Activated gamma-delta T cell treated with Interleukin-2 at 50 U/mL for 16 hours (primary cell): Measurements from ENCODE around the gene SPATA20.

Experiments used
- DNase-seq: peaks from one replicate; pipeline ENCODE4 v3.0.0-alpha.2; 2020

SPATA20 gene

DNA sequence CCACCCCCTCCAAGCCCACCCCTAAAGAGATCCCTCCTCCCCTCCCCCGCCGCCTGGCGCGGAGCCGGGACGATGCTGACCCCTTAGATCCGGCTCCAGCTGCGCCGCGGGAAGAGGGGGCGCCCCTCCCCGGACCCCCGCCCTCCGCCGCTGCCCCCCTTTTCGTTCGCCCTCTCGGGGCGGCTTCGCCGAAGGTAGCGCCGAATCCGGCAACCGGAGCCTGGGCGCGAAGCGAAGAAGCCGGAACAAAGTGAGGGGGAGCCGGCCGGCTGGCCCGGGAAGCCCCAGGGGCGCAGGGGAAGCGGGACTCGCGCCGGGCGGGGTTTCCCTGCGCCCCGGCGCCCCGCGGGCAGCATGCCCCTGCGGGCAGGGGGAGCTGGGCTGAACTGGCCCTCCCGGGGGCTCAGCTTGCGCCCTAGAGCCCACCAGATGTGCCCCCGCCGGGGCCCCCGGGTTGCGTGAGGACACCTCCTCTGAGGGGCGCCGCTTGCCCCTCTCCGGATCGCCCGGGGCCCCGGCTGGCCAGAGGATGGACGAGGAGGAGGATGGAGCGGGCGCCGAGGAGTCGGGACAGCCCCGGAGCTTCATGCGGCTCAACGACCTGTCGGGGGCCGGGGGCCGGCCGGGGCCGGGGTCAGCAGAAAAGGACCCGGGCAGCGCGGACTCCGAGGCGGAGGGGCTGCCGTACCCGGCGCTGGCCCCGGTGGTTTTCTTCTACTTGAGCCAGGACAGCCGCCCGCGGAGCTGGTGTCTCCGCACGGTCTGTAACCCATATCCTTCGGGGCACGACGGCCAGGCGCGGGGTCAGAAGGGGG is 14.2 kb downstream of the SPATA20 start:
- DNase-seq = no peak

DNA sequence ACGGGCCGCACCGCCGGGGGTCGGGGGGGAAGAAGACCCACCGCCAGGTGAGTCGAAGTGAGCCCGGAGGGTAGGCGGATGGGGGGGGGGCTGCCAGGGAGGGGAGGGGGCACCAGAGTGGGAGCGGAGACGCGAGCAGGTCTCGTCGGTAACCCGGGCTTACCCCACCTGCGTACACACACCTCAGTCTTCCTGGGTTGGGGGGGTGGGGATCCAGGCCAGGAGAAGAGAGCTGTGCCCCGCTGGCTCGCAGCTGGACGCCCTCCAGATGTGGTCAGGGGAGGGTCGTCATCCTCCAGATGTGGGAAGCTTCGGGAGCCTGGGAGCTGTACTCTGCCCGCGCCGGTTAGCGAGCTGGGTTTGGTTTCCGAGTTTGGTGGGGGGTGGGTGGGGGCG is 14.8 kb downstream of the SPATA20 start:
- no peak for DNase-seq

DNA sequence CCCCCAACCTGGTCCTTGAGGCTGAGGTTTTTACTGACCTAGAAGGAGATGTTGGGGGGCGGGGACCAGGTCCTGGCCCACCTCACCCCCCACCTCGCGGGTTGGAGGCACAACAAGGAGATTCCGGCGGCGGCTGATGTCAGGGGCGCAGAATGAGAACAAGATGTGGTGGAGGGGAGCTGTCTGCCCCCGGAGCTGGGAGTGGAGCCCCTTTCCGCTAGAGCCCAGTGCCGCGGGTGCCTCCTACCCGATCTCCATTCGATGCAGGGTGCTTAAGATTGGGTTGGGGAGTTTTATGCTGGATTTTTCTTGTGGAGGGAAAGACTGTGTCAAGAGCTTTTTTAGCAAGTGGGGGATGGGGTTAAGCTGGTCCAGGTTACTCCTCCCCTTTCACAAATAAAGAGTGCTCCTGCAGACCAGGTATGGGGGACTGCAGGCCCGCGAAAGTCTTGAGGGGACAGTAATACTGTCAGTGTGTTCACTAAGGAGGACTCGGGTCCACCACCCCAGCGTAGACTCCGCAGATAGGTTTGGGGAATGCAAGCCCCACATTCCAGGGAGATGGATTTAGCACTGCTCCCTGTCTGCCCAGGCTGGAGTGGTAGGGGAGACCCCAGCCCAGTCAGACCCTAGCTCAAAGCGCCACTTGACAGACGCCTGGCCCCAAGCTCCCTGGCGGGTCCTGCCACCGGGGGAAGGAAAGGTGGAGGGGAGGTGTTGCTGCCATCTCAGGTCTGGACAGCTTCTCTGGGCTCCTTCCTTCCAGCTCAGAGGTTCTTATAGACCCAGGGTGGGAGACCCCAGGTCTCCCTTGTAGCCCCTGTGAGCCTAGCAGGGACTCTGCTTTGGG is 15.5 kb downstream of the SPATA20 start:
- no peak for DNase-seq

DNA sequence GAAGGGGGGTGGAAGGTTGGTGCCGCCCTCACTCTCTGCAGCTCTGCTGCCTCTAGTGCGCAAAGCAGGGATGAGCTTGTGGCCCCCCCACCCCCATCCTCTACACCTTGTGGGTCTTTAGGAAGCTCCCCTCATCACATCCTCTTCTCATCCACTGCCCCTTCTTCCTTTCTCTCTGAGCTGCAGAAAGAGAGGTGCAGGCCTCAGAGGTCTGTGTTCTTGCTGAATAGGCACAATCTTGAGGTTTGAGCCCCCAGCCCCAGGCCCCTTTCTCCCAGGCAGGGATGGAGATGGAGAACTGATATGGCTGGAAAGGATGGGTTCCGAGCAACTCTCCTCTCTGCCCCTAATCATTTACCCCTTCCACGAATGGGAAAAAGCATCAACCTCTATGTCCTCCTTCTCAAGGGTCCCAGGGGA is 16.1 kb downstream of the SPATA20 start:
- DNase-seq = no peak

DNA sequence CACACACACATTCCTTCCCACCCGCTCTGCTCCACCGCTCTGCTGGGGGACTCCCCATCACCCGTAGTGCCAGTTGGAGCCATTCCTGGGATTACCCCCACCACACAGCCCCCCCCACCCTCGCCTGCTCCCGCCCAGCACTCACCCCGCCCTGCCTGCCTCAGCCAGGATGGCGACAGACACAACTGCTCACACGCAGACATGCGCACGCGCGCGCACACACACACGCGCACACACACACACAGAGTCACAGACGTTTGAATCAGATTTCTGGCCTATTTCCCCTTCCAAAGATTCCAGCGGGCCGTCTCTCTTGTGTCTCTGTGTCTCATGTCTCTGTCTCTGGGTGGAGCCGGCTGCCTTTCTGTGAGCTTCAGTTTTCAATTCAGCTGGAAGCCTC is 17.9 kb downstream of the SPATA20 start:
- no peak for DNase-seq

DNA sequence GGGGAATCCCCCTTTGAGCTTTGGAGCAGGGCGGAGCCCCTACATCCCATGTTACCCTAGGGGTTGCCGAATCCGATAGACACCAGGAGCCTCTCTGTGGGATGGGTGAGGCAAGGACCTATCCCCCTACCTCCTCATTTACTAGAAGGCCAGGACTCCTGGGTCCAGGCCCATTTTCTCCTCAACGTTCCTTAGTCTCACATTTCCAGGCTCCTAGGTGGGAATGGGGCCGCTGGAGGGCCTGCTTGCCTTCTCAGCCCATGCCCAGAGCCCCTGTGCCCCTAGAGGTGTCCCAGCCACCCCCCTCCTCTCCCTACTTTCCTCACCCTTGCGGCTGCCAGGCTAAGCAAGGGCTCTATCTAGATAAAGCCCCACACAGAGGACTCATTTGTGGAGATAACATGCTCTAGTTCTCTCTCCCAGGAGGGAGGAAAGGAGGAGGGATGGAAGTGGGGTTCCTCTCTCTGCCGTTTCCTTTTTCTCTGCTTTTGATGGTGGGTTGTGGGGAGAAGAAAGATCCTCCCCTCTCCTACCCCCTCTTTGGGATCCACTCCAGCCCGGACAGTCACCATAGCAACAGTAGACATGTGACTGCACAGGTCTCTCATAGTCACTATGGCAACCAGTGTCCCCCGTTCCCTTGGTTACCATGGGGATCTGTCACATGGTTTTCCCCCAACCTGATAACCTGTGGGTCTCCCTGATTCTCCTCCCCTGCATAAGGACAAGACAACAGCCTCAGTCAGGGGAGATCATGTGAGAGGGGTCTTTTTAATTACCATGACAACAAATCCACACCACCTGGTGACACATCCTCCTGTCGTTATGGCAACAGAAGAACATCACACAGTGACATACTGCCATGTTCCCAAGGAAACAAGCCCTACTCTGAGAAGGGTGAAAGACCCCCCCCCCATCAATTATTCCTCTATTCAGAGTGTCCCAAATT is 18.7 kb downstream of the SPATA20 start:
- no peak for DNase-seq

DNA sequence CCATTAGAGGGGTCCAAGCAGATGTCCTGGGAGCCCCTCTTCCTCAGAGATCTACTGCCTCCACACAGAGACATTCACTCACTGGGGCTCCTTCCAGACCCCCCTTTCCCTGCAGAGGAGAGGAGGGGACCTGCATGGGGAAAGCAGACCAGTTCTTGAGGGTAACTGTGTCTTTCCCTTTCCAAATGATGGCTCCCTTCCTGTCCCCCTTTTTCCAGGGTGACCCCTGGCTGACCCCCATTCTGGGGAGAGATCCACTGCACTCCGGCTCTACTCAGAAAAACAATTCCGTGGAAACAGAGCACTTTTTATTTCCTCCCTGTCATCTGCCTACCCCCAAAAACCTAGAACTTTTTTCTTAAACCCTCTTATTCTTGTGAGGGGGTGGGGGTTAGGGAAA is 19.9 kb downstream of the SPATA20 start:
- no peak for DNase-seq

DNA sequence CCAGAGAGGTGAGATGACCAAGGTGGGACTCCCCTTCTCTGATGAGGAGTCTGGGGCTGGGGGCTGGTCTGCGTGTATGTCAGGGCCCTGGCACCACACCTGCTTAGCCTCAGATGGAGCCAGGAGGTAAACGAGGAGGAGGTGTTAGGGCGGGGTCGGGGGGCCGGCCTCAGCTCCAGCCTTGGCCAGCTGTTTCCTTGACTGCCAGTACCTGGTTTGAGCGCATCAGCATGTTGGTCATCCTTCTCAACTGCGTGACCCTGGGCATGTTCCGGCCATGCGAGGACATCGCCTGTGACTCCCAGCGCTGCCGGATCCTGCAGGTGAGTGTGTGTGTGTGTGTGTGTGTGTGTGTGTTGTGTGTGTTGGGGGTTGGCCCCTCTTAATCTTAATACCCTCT is 21.7 kb downstream of the SPATA20 start:
- DNase-seq = no peak

DNA sequence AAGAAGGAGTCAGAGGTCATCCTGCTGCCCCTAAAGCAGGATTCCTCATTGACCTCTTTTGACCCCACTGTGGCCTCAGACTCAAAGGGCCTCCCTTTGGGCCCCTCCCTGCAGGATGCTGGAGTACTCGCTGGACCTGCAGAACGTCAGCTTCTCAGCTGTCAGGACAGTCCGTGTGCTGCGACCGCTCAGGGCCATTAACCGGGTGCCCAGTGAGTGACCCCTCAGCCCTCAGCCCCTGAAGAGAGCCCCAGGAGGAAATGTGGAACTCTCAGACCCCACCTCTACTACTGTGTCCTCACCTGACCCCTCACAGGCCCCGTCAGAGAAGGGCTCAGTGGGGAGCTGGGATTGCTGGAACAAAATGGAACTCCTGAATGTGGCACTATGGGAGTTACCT is 22.6 kb downstream of the SPATA20 start:
- no peak for DNase-seq

DNA sequence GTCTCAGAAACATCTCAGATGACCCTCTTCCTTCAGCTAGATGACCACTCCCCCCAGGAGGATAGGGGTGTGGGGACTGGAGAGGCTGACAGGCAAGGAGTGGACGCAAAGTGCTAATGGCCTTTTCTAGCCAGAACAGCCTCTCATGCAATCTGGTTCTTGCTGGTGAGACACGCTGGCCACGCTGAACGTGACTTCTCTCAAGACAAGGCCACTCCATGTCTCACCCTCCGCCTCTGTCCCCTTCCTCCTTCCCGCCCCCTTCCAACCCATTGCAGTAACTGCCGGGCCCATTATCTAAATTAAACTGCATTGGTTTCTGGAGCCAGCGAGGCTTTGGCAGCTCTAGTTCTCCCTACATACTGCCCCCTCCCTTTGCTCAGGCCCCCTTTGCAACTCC is 23.1 kb downstream of the SPATA20 start:
- DNase-seq = no peak

DNA sequence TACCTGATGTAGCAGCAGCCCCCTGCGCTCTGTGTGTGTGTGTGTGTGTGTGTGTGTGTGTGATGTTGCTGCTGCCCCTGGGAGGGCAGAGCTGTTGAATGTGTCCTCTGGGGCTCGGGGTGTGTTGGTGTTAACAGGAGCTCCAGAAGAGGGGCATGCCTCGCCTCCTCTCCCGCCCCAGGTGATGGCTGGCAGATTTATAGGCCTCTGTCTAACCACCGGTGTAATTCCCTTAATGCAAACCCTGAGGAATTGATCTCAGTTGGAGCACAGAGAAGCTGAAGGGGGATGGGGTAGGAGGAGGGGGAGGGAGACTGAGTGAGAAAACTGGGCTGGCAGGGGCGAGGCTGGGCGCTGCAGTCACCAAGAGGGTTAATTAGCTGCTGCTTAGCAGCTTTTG is 23.6 kb downstream of the SPATA20 start:
- no peak for DNase-seq

DNA sequence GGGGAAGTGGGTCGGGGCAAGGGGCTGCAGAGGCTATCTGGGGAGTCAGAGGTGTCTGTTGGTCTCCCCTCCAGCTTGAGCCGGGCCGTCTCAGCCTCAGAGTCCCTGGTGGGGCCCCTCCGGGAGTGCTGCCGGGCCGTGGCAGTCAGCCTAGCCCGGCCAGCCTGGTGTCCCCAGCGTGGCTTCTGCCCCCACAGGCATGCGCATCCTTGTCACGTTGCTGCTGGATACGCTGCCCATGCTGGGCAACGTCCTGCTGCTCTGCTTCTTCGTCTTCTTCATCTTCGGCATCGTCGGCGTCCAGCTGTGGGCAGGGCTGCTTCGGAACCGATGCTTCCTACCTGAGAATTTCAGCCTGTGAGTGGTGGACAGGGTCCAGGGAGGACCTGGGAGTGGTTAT is 24.7 kb downstream of the SPATA20 start:
- DNase-seq = no peak

DNA sequence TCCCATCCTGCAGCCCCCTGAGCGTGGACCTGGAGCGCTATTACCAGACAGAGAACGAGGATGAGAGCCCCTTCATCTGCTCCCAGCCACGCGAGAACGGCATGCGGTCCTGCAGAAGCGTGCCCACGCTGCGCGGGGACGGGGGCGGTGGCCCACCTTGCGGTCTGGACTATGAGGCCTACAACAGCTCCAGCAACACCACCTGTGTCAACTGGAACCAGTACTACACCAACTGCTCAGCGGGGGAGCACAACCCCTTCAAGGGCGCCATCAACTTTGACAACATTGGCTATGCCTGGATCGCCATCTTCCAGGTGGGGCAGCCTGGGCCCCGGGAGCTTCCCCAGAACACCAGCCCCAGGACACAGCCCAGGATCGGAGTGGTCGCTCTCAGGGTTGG is 25.6 kb downstream of the SPATA20 start:
- no peak for DNase-seq

DNA sequence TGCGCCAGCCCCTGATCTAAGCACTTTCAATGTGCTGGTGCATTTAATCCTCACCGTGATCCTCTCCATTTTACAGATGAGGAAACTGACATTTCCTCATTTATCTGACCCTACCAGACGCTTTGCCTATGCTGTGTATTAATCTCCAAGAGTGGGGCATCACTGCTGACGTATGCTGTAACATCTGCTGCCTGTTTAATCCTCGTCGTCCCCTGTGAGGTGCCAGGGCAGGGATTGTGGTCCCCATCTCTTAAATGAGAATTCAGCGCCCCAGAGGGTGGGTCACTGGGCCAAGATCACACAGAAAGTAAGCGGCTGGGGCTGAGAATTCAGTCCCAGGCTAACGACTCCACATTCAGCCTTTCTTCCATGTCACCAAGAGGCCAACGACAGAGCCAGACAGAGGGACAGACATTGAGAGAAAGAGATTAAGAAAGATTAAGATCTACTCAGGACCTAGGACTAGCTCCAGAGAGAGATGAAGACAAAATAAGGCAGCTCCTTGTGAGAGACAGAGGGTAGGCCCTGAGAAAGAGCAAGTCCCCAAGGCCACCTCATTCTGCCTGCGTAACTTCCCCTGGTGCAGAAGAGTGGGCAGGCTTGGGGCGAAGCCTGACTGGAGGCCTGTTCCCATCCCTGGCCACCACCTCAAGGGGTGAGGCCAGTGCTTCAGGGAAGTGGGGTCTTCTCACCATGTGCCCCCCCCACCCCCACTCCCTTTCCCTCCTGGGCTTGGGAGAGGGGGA is 27.1 kb downstream of the SPATA20 start:
- DNase-seq = no peak

DNA sequence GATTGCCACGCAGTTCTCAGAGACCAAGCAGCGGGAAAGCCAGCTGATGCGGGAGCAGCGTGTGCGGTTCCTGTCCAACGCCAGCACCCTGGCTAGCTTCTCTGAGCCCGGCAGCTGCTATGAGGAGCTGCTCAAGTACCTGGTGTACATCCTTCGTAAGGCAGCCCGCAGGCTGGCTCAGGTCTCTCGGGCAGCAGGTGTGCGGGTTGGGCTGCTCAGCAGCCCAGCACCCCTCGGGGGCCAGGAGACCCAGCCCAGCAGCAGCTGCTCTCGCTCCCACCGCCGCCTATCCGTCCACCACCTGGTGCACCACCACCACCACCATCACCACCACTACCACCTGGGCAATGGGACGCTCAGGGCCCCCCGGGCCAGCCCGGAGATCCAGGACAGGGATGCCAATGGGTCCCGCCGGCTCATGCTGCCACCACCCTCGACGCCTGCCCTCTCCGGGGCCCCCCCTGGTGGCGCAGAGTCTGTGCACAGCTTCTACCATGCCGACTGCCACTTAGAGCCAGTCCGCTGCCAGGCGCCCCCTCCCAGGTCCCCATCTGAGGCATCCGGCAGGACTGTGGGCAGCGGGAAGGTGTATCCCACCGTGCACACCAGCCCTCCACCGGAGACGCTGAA is 28.7 kb downstream of the SPATA20 start:
- DNase-seq = no peak

DNA sequence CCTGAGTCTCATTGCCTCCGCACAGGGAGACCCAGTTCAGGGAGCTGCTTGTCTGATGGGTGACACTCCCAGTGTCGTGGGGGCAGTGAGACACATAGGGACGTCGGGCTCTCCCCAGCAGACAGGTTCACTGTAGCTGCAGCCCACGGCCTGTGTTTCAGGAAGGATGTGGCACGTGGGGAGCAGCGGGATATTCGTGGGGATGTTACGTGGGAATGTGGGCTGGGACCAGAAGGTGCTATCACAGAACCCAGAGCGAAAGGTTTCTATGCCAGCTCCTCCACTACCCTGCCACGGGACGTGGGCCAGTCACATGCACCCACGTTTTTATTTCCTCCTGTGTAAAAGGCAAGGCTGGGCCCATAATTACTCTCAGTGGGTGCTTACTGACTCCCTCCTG is 29.9 kb downstream of the SPATA20 start:
- DNase-seq = no peak

DNA sequence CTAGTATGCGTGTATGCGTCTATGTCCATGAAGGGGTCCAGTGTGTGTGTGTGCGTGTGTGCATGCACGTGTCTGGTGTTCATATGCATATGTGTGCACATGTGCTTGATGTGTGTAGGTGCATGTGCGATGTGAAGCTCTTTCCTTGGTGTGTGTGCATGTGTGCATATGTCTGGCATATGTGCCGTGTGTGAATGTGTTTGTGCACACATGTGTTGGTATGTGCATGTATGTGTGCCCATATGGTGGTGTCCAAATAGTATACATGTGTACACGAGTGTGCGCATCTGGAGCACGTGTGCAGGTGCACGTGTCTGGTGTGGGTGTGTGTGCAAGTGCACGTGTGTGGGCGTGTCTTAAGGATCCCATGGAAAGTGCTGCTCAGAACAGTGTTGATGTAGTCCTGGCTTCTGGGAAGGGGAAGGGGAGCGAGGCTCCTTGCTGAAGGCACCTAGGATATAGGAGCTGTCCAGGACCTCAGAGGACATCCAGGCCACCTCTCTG is 30.5 kb downstream of the SPATA20 start:
- DNase-seq = no peak

DNA sequence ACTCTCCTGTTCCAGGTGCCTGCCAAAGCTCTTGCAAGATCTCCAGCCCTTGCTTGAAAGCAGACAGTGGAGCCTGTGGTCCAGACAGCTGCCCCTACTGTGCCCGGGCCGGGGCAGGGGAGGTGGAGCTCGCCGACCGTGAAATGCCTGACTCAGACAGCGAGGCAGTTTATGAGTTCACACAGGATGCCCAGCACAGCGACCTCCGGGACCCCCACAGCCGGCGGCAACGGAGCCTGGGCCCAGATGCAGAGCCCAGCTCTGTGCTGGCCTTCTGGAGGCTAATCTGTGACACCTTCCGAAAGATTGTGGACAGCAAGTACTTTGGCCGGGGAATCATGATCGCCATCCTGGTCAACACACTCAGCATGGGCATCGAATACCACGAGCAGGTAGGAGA is 31.2 kb downstream of the SPATA20 start:
- DNase-seq = no peak

DNA sequence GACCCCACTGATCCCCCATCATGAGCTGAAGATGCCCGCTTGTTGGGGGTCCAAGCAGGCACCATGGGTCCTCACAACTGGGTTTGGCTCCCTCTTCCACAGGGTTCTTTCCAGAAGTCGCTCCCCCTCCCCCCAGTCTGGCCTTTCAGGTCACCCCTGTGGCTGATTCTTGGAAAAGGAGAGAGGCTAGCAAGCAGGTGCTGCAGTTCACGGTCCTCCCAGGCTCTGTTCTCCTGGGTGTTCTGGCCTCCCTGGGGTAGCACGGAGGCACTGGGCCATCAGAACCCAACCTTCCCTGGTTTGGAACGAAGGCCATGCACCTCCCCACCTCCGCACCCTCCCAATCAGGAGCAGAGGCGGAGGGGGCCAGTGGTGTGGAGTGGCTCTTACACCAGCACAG is 32.4 kb downstream of the SPATA20 start:
- no peak for DNase-seq

DNA sequence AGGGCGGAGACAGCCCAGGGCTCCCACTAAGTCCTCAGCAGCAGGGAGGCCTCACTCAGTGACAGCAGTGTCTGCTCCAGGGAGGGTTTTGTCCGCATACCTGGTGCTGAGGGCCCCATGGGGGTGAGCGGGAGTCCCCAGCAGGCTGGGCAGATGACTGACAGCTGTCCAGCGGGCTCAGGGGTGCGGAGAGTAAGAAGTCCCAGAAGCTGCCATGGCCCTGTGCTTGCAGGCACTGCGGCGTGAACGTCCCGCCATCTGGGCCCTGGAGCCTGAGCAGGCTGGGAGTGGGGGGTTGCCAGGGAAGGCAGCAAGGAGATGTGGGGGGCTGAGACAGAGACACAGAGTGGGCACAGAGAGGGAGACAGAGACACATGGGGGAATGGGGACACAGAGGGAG is 33.7 kb downstream of the SPATA20 start:
- no peak for DNase-seq

DNA sequence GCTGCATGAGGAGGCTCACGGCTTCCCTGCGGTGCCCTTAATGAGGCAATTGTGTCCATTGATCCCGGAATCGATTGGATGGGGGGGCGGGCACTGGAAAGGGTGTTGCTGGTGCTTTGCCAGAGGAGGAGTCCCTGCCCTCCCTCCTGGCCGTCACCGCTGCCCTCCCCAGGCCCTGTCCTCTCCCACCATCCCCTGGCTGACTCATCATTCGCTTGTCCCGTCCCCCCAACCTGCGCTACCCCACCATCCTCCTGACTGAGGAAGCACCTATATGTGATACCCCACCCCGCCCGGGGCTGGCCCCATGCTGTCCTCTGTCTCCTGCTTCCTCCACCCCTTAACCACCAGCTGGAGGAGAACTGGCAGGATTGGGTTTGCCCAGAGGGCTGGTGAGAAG is 34.3 kb downstream of the SPATA20 start:
- no peak for DNase-seq

DNA sequence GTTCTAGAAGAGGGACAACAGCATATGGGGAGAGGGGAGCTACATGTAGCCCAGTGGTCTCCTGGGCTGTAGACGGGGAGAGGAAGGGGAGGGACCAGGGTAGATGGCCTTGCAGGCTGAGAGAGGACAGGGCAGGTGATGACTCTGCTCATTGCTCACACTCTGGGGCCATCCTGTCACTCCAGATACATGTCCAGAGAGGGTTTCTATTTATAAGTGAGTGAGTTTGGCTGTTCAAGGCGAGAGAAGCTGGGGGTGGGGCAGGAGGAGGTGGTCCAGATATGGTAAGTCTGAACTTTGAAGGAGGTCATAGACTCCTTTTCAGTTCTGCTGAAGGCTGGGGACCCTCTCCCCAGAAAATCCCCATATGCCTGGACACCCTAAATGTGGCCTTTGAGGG is 35.8 kb downstream of the SPATA20 start:
- no peak for DNase-seq
